Nephron (organoid): ENCODE data around the gene ENG.

Experiments
- H3K27ac Mint-ChIP-seq, 3 experiments: 2 replicates each; pipeline ENCODE4 v1.8.0; 2020; ENCODE audit warnings: mixed read lengths in 3 of 3, mild to moderate bottlenecking in 2 of 3, moderate library complexity in 1 of 3
- H3K27me3 Mint-ChIP-seq: 2 replicates; pipeline ENCODE4 v1.8.0; 2021; ENCODE audit warnings: low read depth, mild to moderate bottlenecking, moderate library complexity, mixed read lengths
- H3K36me3 Mint-ChIP-seq: 2 replicates; pipeline ENCODE4 v1.8.0; 2020; ENCODE audit warnings: low read depth, mixed read lengths
- H3K4me1 Mint-ChIP-seq: 2 replicates; pipeline ENCODE4 v1.8.0; 2020; ENCODE audit warnings: mixed read lengths
- H3K4me3 Mint-ChIP-seq, 3 experiments: 2 replicates each; pipeline ENCODE4 v1.8.0; 2020; ENCODE audit warnings: mild to moderate bottlenecking in 3 of 3, mixed read lengths in 3 of 3, moderate library complexity in 2 of 3
- H3K9me3 Mint-ChIP-seq: 2 replicates; pipeline ENCODE4 v1.8.0; 2020; ENCODE audit warnings: mixed read lengths
- TF ChIP-seq, protein P1 (sequence below), 3 experiments: fragments of 200-600 bp; sonication (generic); IDR thresholded peaks; one replicate each; pipeline ENCODE4 v1.5.0; 2021; ENCODE audit warnings: antibody characterized with exemption in 3 of 3; ENCODE audit not compliant: unreplicated experiment in 3 of 3

Gene ENG

DNA sequence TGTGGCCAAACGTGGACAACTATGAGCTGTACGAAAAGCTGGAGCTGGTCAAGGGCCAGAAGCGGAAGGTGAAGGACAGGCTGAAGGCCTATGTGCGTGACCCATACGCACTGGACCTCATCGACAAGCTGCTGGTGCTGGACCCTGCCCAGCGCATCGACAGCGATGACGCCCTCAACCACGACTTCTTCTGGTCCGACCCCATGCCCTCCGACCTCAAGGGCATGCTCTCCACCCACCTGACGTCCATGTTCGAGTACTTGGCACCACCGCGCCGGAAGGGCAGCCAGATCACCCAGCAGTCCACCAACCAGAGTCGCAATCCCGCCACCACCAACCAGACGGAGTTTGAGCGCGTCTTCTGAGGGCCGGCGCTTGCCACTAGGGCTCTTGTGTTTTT, 65.3 kb downstream of the ENG start:
- H3K4me3 Mint-ChIP-seq = peak overlapping the region; percentile 46 to 53 (median 47)
- H3K4me1 Mint-ChIP-seq = peaks cover 8% of the 10 kb centered on the region
- H3K27ac Mint-ChIP-seq = no peak overlapping the region
- peaks cover 47% of the 10 kb centered on the region for H3K36me3 Mint-ChIP-seq
- TF ChIP-seq, protein P1, sequence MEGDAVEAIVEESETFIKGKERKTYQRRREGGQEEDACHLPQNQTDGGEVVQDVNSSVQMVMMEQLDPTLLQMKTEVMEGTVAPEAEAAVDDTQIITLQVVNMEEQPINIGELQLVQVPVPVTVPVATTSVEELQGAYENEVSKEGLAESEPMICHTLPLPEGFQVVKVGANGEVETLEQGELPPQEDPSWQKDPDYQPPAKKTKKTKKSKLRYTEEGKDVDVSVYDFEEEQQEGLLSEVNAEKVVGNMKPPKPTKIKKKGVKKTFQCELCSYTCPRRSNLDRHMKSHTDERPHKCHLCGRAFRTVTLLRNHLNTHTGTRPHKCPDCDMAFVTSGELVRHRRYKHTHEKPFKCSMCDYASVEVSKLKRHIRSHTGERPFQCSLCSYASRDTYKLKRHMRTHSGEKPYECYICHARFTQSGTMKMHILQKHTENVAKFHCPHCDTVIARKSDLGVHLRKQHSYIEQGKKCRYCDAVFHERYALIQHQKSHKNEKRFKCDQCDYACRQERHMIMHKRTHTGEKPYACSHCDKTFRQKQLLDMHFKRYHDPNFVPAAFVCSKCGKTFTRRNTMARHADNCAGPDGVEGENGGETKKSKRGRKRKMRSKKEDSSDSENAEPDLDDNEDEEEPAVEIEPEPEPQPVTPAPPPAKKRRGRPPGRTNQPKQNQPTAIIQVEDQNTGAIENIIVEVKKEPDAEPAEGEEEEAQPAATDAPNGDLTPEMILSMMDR (IDR thresholded peaks at IDR 0.05; ENCODE audit: unreplicated experiment in 3 of 3) = no peak
- no peaks in the 10 kb centered on the region for H3K9me3 Mint-ChIP-seq
- no peaks in the 10 kb centered on the region for H3K27me3 Mint-ChIP-seq

DNA sequence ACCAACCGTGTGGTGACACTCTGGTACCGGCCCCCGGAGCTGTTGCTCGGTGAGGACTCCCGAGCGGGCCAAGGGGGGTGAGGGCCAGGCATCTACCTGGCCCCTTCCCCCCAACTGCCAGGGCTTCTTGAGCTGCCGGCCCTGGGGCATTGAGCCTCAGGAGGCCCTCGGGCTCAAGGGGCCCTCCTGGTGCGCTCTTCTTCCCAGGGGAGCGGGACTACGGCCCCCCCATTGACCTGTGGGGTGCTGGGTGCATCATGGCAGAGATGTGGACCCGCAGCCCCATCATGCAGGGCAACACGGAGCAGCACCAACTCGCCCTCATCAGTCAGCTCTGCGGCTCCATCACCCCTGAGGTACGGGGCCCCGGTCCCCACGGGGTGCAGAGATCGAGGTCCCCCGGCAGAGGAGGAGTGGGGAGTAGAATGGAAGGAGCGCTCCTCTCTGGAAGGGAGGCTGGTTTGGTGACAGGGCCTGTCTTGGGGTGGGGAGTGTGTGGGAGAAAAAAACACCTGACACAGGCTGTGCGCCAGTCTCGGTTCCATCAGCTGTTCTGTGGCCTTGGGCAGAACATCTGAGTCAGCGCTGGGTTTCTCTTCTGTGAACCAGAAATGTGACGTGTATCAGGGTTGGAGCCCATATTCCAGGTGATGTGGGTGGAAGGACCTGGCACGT, 66.0 kb downstream of the ENG start:
- Mint-ChIP-seq H3K27me3 (no peaks in the 10 kb centered on the region), H3K36me3 (peaks cover 47% of the 10 kb centered on the region), H3K9me3 (no peaks in the 10 kb centered on the region), H3K4me1 (peaks cover 8% of the 10 kb centered on the region), H3K4me3 (peak overlapping the region; percentile 49 to 96 (median 58)), H3K27ac (no peak overlapping the region)
- TF ChIP-seq, protein P1 (IDR thresholded peaks at IDR 0.05; ENCODE audit: unreplicated experiment in 3 of 3) = no peak

DNA sequence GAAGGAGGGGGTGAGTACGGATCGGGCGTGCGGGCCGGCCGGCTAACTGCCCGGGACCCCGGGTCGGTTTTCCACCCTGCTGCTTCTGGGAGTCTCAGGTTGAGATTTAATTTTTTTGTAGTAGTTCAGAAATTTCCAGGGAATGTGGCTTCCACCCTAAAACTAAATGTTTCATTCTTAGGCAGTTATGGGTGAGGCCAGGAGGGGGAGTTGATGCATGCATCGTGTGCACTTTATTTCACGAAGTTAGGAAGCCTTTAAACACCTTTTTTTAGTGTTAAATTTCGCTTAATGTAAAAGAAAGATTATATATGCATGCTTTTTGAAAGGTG, 67.7 kb downstream of the ENG start:
- Mint-ChIP-seq H3K27me3 (no peaks in the 10 kb centered on the region), H3K4me3 (peak overlapping the region; percentile 96 to 98 (median 97)), H3K9me3 (no peaks in the 10 kb centered on the region), H3K27ac (peak overlapping the region; percentile 75 to 93 (median 91)), H3K4me1 (peaks cover 8% of the 10 kb centered on the region), H3K36me3 (peaks cover 43% of the 10 kb centered on the region)
- TF ChIP-seq, protein P1 (IDR thresholded peaks at IDR 0.05; ENCODE audit: unreplicated experiment in 3 of 3) = peak; percentile 36 to 55 (median 39)

DNA sequence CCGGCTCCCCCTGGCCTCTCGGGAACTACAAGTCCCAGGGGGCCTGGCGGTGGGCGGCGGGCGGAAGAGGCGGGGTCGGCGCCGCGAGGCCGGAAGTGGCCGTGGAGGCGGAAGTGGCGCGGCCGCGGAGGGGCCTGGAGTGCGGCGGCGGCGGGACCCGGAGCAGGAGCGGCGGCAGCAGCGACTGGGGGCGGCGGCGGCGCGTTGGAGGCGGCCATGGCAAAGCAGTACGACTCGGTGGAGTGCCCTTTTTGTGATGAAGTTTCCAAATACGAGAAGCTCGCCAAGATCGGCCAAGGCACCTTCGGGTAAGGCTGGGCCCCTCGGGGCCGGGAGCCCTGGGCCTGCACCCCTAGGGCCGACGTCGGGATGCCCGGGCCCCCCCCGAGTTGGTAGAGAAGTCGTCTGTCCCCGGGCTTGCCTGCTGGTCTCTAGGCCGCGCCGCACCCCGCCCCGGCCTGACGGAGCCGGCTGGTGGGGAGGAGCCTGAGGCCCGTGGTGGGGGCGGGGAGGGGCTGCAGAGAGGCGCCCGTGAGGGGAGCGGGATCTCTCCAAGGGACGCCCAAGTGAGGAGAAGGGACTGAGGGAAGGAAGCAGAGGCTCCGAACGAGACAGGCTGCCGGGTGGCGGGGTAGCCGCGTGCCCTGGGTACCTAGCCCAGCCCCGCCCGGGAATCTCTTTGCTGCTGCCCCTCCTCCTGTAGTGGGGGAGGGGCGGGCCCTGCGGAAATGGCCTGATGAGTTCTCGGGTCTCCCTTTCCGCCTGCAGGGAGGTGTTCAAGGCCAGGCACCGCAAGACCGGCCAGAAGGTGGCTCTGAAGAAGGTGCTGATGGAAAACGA, 68.3 kb downstream of the ENG start, which contains the start of gene CDK9:
Gene CDK9 (plus strand): TSS at position 102 of the 840 bp plus-strand sequence. CDS start 115 bp downstream, at position 217.
- peak within 1 kb of the TSS; percentile 96 to 98 (median 97) for H3K4me3 Mint-ChIP-seq
- peak within 1 kb of the TSS; percentile 75 to 93 (median 91) for H3K27ac Mint-ChIP-seq
- H3K9me3 Mint-ChIP-seq = no peaks in the 10 kb centered on the region
- peaks cover 8% of the 10 kb centered on the region for H3K4me1 Mint-ChIP-seq
- H3K36me3 Mint-ChIP-seq = peaks cover 37% of the 10 kb centered on the region
- no peaks in the 10 kb centered on the region for H3K27me3 Mint-ChIP-seq
- TF ChIP-seq, protein P1 (IDR thresholded peaks at IDR 0.05; ENCODE audit: unreplicated experiment in 3 of 3) = no peak

DNA sequence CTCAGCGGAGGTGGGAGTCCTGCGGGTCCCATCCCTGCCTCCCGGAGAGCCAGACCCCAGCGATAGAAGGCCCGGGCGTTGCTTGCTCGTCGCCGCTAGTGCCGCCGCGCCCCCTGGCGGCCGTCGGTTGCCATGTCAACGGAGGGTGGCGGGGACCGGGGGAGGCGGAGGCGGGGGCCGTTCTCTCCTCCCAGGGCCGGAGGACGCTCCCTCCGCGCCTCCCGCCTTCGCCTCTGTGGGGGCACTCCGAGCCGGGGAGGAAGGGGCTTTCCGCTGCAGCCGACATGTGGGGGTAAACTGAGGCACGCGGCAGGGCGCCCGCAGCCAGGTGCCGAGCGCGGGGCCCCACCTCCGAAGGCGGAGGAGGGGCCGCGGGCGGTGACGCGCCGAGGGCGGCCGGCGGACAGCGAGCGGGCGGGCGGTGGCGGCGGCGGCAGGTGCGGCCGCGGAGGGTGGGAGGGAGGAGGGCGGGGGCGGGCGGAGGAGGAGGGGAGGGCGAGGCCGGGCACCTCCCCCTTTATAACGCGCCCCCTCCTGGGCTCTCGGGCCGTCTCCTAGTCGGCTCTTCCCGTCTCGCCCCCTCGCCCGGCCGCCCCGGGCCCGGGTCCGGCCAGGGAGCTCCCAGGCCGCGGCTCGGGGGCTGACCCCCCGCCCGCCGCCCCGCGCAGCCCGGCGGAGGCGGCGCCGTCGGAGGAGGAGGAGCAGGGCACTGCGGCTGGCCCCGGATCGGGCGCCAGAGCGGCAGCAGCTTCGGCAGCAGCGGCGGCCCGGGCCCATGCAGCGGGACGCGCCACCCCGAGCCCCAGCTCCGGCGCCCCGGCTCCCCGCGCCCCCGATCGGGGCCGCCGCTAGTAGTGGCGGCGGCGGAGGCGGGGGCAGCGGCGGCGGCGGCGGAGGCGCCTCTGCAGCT, 69.2 kb downstream of the ENG start:
- Mint-ChIP-seq H3K4me3 (peak overlapping the region; percentile 96 to 98 (median 97)), H3K27me3 (no peaks in the 10 kb centered on the region), H3K27ac (peak overlapping the region; percentile 49 to 88 (median 87)), H3K4me1 (peaks cover 8% of the 10 kb centered on the region), H3K9me3 (no peaks in the 10 kb centered on the region), H3K36me3 (peaks cover 32% of the 10 kb centered on the region)
- TF ChIP-seq, protein P1 (IDR thresholded peaks at IDR 0.05; ENCODE audit: unreplicated experiment in 3 of 3) = peak; percentile 85 to 95 (median 87)
